Epithelial cell of proximal tubule (primary cell): ENCODE measurements around the gene AHCYL2. TPM values are rescaled to one million over a fixed set of nuclear protein-coding genes. Genes with fewer than 3 reads are reported as not detected.

Experiments
- DNase-seq: peaks from one replicate; pipeline ENCODE4 v3.0.0-alpha.2; 2011; ENCODE audit warnings: low read depth
- H3K4me3 ChIP-seq: 2 replicates; pipeline ENCODE4 v1.5.1; 2011; ENCODE audit warnings: low read depth, mild to moderate bottlenecking, low read length
- total RNA-seq: library from RNA; depleted of rRNA; stranded (reverse); fragments of >200 nt; gene quantifications from 2 replicates; pipeline ENCODE4 v1.2.3, GENCODE V29; 2015
- TF ChIP-seq, protein P1 (sequence below): conservative IDR thresholded peaks from 2 replicates; pipeline ENCODE4 v1.5.1; 2012; ENCODE audit warnings: low read depth, mild to moderate bottlenecking, low read length

AHCYL2 gene
- total RNA-seq, 1 donor from 2014 or later, result 7.0 TPM

- DNase-seq, result no peak
- TF ChIP-seq, protein P1, sequence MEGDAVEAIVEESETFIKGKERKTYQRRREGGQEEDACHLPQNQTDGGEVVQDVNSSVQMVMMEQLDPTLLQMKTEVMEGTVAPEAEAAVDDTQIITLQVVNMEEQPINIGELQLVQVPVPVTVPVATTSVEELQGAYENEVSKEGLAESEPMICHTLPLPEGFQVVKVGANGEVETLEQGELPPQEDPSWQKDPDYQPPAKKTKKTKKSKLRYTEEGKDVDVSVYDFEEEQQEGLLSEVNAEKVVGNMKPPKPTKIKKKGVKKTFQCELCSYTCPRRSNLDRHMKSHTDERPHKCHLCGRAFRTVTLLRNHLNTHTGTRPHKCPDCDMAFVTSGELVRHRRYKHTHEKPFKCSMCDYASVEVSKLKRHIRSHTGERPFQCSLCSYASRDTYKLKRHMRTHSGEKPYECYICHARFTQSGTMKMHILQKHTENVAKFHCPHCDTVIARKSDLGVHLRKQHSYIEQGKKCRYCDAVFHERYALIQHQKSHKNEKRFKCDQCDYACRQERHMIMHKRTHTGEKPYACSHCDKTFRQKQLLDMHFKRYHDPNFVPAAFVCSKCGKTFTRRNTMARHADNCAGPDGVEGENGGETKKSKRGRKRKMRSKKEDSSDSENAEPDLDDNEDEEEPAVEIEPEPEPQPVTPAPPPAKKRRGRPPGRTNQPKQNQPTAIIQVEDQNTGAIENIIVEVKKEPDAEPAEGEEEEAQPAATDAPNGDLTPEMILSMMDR, result no peak
- no peak overlapping the region for H3K4me3 ChIP-seq
Measured at GRCh38 chr7:129255800-129256199, 31.0 kb downstream of the AHCYL2 start.

- TF ChIP-seq, protein P1, result no peak
- no peak for DNase-seq
Measured at GRCh38 chr7:129256221-129256620, 31.4 kb downstream of the AHCYL2 start.

DNA sequence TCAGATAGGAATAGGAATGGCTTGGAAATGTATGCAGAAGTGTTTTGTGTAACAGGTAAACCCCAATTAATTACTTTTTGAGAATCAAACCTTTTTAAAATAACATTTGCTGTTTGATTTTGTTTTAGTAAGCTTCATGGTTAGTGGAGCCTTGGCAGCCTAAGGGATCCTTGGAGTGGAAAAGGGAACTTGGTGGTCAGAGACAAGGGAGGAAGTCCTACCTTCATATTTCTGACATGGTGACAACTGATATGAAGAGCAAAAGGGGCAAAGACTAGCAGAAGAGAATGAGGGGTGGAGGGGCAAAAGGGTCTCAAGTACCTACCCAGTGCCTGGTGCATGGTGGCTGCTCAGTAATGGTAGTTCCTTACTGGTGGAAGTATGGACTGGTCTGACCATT, 32.3 kb downstream of the AHCYL2 start:
- DNase-seq, result no peak
- no peak overlapping the region for H3K4me3 ChIP-seq
- TF ChIP-seq, protein P1, result no peak

More at GRCh38 chr7:129256221-129256620, 31.4 kb downstream of the AHCYL2 start:
- no peak overlapping the region for H3K4me3 ChIP-seq

DNA sequence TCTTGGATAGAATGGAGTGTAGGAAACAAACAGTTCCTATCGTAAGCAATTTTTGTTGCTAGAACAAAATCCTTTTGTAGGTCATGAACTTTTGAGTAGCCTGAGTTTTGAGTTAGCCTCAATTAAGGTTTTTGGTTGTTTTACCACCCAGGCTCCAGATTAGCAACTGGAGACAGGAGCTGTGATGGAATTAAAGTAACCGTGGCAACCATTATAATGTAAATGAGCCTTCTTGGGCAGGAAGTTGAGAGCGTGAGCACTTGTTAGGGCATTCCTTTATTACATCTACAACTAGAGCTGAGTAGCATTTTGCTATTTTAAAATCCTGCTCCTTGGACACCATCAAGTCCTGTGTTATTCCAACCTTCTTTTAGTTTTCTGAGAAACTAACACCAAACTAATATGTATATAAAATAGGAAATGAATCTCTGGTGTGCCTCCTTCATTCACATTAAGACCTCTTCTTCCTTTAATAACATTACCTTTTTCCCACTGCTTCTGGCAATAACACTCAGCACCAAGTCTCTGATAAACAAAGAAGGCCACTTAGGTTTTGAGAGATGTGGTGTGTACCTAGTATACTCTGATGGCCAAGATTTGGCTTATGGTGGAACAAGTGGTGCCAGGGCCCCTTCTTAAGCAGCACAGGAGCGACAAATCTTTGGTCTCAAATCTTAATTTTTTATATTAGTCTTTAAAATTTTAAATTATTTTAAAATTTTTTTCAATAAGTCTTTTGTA, 34.0 kb downstream of the AHCYL2 start:
- DNase-seq, result no peak
- TF ChIP-seq, protein P1, result no peak
- no peak overlapping the region for H3K4me3 ChIP-seq

DNA sequence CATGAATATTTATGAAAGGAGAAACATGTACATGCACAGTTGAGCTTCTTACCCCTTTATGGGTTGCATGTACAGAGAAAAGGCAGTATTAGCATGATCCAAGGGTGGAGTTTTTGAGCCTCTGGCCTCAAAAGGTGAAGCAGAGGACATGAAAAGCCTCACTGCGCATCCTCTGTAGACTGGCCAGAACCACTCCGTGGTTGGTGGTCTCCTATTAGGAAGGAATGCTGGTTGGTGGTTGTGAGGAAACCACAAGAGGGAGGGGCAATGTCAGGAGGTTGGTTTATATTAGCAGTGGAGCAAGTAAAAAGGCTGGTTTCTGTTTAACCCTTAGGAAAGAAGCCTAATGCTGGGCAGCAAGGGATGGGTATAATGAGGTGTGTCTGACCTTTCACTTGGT, 37.5 kb downstream of the AHCYL2 start:
- DNase-seq, result no peak
- H3K4me3 ChIP-seq, result no peak overlapping the region
- TF ChIP-seq, protein P1, result no peak

GRCh38 chr7:129263168-129263567, 38.3 kb downstream of the AHCYL2 start:
- no peak overlapping the region for H3K4me3 ChIP-seq
- TF ChIP-seq, protein P1, result no peak
- no peak for DNase-seq

GRCh38 chr7:129264534-129264933, 39.7 kb downstream of the AHCYL2 start:
- TF ChIP-seq, protein P1, result no peak
- no peak for DNase-seq
- H3K4me3 ChIP-seq, result no peak overlapping the region
